Lower leg skin (tissue), 3 donors: Measurements from ENCODE around the gene COL18A1.

Experiments used
- POLR2A ChIP-seq, 2 donors: fragments of 450-650 bp; IDR thresholded peaks; one replicate each; pipeline ENCODE4 v1.6.1; 2016 to 2017; ENCODE audit warnings: antibody characterized with exemption in 2 of 2, mild to moderate bottlenecking in 1 of 2, moderate library complexity in 1 of 2
- TF ChIP-seq, protein P1 (sequence below), 3 donors: fragments of 450-650 bp; IDR thresholded peaks; one replicate each; pipeline ENCODE4 v1.5.1; 2016; ENCODE audit warnings: antibody characterized with exemption in 3 of 3, mild to moderate bottlenecking in 3 of 3, moderate library complexity in 2 of 3

DNA sequence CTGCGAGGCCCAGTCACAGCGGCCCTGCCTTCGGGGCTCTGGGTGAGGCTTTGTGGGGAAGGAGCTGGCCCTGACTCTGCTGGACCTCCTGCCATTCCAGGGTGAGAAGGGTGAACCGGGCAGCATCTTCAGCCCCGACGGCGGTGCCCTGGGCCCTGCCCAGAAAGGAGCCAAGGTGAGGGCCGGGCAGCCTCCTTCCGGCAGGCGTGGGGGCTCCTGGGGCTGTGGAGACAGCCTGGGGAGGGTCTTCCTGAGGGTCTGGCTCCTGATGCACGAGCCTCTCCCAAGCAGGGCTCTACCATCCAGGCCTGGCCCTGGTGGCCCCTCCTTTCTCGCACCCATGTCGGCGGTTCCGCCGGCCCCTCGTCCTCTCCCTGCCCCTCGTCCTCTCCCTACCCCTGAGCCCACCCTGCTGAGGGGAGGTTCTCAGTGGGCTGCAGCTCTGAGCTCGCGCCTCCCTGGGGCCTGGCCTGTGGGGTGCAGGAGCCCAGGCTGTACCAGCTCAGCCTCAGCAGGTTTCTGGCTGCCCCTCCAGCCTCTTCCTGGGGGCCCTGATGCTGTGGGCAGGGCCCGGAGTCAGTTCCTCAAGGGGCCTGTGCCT, 88.5 kb downstream of the COL18A1 start:
- TF ChIP-seq, protein P1, sequence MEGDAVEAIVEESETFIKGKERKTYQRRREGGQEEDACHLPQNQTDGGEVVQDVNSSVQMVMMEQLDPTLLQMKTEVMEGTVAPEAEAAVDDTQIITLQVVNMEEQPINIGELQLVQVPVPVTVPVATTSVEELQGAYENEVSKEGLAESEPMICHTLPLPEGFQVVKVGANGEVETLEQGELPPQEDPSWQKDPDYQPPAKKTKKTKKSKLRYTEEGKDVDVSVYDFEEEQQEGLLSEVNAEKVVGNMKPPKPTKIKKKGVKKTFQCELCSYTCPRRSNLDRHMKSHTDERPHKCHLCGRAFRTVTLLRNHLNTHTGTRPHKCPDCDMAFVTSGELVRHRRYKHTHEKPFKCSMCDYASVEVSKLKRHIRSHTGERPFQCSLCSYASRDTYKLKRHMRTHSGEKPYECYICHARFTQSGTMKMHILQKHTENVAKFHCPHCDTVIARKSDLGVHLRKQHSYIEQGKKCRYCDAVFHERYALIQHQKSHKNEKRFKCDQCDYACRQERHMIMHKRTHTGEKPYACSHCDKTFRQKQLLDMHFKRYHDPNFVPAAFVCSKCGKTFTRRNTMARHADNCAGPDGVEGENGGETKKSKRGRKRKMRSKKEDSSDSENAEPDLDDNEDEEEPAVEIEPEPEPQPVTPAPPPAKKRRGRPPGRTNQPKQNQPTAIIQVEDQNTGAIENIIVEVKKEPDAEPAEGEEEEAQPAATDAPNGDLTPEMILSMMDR (IDR thresholded peaks at IDR 0.05), result no peak
- no peak for TF ChIP-seq POLR2A (IDR thresholded peaks at IDR 0.05)
